Measurements from ENCODE around the gene NPAS1.

DNA sequence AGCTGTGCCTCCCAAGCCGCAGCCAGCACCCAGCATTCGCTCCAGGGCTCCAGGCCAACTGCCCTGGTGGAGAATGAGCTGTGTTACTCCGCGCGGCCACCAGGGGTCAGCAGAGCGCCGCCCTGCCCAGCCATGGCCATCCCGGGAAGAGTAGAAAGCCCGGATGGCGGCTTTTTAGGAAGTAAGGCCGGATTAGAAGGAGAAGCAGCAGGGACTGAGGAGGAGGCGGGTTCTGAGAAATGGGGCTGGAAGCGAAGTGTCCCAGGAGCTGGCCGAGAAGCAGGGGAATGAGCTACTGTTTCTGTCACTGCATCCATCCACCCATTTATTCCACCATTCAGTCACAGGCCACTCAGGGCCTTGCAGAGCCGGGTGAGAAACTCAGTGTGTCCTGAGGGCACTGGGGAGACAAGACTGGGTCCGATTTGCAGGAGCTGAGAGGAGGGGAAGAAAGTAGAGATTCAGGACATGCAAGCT lies 6.6 kb upstream of the NPAS1 start:
- TF ChIP-seq, protein P1, sequence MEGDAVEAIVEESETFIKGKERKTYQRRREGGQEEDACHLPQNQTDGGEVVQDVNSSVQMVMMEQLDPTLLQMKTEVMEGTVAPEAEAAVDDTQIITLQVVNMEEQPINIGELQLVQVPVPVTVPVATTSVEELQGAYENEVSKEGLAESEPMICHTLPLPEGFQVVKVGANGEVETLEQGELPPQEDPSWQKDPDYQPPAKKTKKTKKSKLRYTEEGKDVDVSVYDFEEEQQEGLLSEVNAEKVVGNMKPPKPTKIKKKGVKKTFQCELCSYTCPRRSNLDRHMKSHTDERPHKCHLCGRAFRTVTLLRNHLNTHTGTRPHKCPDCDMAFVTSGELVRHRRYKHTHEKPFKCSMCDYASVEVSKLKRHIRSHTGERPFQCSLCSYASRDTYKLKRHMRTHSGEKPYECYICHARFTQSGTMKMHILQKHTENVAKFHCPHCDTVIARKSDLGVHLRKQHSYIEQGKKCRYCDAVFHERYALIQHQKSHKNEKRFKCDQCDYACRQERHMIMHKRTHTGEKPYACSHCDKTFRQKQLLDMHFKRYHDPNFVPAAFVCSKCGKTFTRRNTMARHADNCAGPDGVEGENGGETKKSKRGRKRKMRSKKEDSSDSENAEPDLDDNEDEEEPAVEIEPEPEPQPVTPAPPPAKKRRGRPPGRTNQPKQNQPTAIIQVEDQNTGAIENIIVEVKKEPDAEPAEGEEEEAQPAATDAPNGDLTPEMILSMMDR (IDR thresholded peaks at IDR 0.05): peak; percentile 99
- TF ChIP-seq ZFX (IDR thresholded peaks at IDR 0.05; ENCODE audit: borderline replicate concordance): no peak

All from 22Rv1 (cell line).